ENCODE results near the gene ATP1A2.

GRCh38 chr1:160069460-160070231 lies 45.9 kb upstream of the ATP1A2 start, which contains the start of gene KCNJ10:
- TF ChIP-seq CTCF (IDR thresholded peaks at IDR 0.05) = no peak
- no peak for TF ChIP-seq POLR2AphosphoS5 (IDR thresholded peaks at IDR 0.05)
